IPS-NIHi7 (cell line): ENCODE data around the gene ACOT6.
"Not testable (repeated sequence)": the region's sequence is repeated elsewhere in the genome, so short reads cannot be mapped to it uniquely, and the experiment has no call there.

Source experiments
- DNase-seq: peaks from one replicate; pipeline ENCODE4 v3.0.0; 2012; ENCODE audit warnings: mixed read lengths; ENCODE audit errors: extremely low spot score

Gene ACOT6

DNA sequence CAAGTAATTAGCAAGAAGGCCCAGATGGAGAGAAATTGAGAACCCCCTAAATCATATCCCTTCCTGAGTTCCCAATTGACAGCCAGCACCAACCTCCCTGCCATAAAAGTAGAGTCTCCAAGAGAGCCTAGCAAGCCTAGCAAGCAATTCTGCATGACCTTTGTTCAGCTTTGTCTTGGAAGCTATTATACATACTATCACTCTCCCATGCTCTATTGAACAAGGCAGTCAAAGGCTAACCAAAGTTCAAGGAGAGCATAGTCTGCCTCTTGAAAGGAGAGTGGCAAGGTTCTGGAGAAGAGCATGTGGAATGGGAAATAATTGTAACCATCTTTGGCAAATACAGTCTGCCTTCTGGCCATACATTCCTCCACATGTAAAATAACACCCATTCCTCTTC is 12.8 kb upstream of the ACOT6 start:
- no peak for DNase-seq

DNA sequence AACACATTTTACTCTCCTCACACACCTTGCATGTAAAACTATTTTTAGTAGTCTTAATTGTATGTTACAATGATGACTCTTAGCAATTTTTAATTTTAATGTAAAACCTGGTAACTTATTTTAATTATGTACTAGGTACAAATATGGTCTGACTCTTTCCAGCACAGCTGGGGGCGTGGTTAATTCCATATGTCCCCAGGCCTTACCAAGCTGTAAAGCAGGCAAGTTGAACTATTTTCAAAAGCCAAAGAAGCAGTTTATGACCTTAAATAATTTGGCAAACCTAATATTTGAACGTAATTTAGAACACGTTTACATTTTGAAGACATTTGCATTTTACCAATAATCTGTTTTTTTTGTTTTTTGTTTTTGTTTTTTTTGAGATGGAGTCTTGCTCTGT is 9.3 kb upstream of the ACOT6 start:
- DNase-seq = no peak

- DNase-seq = no peak
Measured at GRCh38 chr14:73606271-73606670, 6.0 kb upstream of the ACOT6 start.

DNA sequence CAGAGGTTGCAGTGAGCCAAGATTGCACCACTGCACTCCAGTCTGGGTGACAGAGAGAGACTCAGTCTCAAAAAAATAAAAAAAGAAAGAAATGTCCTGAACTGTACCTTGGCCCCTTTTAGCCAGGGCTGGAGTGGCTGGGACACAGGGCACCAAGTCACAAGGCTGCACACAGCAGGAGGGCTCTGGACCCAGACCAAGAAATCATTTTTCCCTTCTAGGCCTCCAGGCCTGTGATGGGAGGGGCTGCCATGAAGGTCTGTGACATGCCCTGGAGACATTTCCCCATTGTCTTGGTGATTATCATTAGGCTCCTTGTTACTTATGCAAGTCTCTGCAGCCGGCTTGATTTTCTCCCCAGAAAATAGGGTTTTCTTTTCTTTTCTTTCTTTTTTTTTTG is 5.1 kb upstream of the ACOT6 start:
- DNase-seq = no peak

GRCh38 chr14:73610687-73611086 is 1.6 kb upstream of the ACOT6 start:
- no peak for DNase-seq

GRCh38 chr14:73613046-73613383 is 698 bp downstream of the ACOT6 start:
- DNase-seq = no peak

- no peak for DNase-seq
Measured at GRCh38 chr14:73613419-73613963, 1.2 kb downstream of the ACOT6 start.

- DNase-seq = no peak
Measured at GRCh38 chr14:73616831-73617230, 4.5 kb downstream of the ACOT6 start.

DNA sequence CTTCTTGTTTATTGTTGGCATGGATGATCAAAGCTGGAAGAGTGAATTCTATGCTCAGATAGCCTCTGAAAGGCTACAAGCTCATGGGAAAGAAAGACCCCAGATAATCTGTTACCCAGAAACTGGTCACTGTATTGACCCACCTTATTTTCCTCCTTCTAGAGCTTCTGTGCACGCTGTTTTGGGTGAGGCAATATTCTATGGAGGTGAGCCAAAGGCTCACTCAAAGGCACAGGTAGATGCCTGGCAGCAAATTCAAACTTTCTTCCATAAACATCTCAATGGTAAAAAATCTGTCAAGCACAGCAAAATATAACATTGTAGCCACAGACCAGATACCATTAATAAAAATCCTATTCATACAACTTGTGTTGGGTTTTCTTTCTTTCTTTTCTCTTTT is 7.2 kb downstream of the ACOT6 start:
- DNase-seq = no peak

DNA sequence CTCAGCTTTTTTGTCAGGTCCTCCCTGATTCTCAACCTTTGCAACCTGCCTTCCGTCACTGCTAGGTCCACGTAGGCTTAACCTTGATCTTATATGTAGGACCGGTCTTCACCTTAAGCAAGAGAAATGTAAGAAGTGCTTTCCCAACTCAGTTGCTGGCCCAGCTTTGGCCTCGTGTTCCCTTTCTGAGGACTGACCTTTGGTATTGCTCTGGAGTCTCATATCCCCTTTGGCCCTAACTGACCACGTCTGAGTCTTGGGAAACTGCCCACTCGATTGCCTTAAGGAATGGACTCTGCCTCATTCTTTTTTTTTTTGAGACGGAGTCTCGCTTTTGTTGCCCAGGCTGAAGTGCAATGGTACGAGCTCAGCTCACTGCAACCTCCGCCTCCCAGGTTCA is 8.0 kb downstream of the ACOT6 start:
- no peak for DNase-seq

GRCh38 chr14:73623504-73624054 is 11.3 kb downstream of the ACOT6 start:
- no peak for DNase-seq

GRCh38 chr14:73625706-73626105 is 13.4 kb downstream of the ACOT6 start:
- DNase-seq = no peak

GRCh38 chr14:73627151-73627558 is 14.8 kb downstream of the ACOT6 start:
- no peak for DNase-seq

- DNase-seq = no peak
Measured at GRCh38 chr14:73630009-73630780, 17.9 kb downstream of the ACOT6 start.

- DNase-seq = peak; percentile 66
Measured at GRCh38 chr14:73633116-73634010, 21.0 kb downstream of the ACOT6 start.

DNA sequence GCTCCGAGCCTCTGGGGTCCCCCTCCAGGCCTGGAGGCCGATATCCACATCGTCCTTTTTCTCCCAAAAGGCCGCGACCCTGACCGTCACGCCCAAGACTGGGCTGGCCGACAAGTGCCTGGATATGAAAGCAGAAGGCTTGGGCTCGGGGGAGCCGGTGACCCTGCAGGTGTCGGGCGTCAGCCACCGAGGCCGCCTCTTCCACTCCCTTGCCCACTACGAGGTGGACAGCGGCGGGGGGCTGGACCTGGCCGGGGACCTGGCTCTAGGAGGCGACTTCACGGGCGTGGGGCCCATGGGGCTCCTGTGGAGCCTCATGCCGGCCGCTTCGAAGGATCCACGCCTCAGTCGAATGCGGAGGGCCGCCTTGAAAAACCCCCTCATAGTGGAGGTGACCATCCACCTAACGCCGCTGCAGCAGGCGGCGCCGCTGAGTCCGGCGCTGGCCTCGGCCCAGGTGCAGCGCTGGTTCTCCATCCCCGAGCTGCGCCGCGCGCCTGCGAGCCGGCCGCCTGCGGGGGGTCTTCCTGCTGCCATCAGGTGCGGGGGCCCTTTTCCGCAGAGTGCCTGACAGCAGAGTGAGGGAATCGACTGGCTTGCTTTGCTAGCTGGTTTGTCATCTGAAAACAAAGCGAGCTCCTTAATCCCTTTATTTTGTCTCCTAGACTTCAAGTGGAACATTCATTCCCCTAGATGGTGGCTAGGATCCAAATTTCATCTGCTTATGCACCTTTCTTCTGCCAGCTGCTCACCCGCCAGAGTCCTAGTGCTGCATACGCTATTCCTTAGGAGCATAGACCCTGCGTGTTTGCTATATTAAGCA is 21.9 kb downstream of the ACOT6 start:
- DNase-seq = peak; percentile 86

- not testable (repeated sequence) for DNase-seq
Measured at GRCh38 chr14:73636355-73636754, 24.0 kb downstream of the ACOT6 start.

DNA sequence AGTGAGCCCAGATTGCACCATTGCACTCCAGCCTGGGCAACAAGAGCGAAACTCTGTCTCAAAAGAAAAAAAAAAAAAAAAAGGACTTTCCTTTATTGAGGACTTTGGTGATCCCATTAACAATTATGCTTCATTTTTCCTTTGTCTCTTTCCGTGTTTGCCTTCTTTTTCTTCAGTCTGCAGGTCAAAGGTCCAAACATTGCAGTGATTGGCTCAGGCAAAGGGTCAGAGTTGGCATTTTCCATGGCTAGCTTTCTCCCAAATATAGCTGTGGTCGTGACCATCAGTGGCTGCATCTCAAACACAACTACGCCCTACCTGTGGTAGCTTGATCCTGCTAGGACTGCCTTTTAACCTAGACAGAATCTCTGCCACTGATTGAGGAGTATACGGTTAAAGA is 25.5 kb downstream of the ACOT6 start:
- DNase-seq = no peak

GRCh38 chr14:73640796-73641365 is 28.6 kb downstream of the ACOT6 start:
- DNase-seq = no peak

- peak; percentile 99 for DNase-seq
Measured at GRCh38 chr14:73644531-73645247, 32.4 kb downstream of the ACOT6 start, which contains the start of gene DNAL1. Gene DNAL1 (plus strand): TSS chr14:73644986. CDS start chr14:73645040, 54 bp downstream.

- DNase-seq = no peak
Measured at GRCh38 chr14:73645248-73645610, 32.9 kb downstream of the ACOT6 start.
